Fibroblast of the aortic adventitia (primary cell): Measurements from ENCODE around the gene PIGM. TPM values are rescaled to one million over a fixed set of nuclear protein-coding genes. Genes with fewer than 3 reads are reported as not detected.

Experiments
- DNase-seq: peaks from one replicate; pipeline ENCODE4 v3.0.0-alpha.2; 2010; ENCODE audit warnings: low read depth
- H3K4me3 ChIP-seq: 2 replicates; pipeline ENCODE4 v1.5.1; 2011; ENCODE audit warnings: low read depth, mild to moderate bottlenecking, control low read depth, low read length, moderate library complexity
- CTCF ChIP-seq: IDR thresholded peaks from 2 replicates; pipeline ENCODE4 v1.5.1; 2011; ENCODE audit warnings: mild to moderate bottlenecking, low read length, control low read depth, inconsistent platforms; ENCODE audit not compliant: insufficient read depth
- total RNA-seq: library from RNA; depleted of rRNA; stranded (reverse); fragments of >200 nt; gene quantifications from 2 replicates; pipeline ENCODE4 v1.2.3, GENCODE V29; 2012; ENCODE audit warnings: low replicate concordance

The PIGM gene
- total RNA-seq, 1 donor, result 7.7 TPM

GRCh38 chr1:160040476-160040875 lies 8.7 kb upstream of the PIGM start:
- no peak for TF ChIP-seq CTCF
- no peak overlapping the region for H3K4me3 ChIP-seq
- peak; percentile 42 for DNase-seq

GRCh38 chr1:160032165-160032820 lies 503 bp upstream of the PIGM start:
- peak; percentile 7 for DNase-seq
- no peak for TF ChIP-seq CTCF
- H3K4me3 ChIP-seq, result peak overlapping the region; percentile 78

GRCh38 chr1:160030657-160031364 lies 979 bp downstream of the PIGM start:
- peak; percentile 12 for DNase-seq
- H3K4me3 ChIP-seq, result peak overlapping the region; percentile 78
- no peak for TF ChIP-seq CTCF

- H3K4me3 ChIP-seq, result no peak overlapping the region
- DNase-seq, result no peak
- TF ChIP-seq CTCF, result no peak
Measured at GRCh38 chr1:160028426-160028825, 3.4 kb downstream of the PIGM start.

GRCh38 chr1:160025314-160025713 lies 6.5 kb downstream of the PIGM start:
- no peak overlapping the region for H3K4me3 ChIP-seq
- no peak for TF ChIP-seq CTCF
- DNase-seq, result no peak

GRCh38 chr1:160024195-160024905 lies 7.4 kb downstream of the PIGM start:
- DNase-seq, result no peak
- no peak overlapping the region for H3K4me3 ChIP-seq
- no peak for TF ChIP-seq CTCF
